ENCODE data around the gene RAB3GAP1.
A peak's percentile ranks its signal among the peaks of the same experiment; 100 is the strongest.

DNA sequence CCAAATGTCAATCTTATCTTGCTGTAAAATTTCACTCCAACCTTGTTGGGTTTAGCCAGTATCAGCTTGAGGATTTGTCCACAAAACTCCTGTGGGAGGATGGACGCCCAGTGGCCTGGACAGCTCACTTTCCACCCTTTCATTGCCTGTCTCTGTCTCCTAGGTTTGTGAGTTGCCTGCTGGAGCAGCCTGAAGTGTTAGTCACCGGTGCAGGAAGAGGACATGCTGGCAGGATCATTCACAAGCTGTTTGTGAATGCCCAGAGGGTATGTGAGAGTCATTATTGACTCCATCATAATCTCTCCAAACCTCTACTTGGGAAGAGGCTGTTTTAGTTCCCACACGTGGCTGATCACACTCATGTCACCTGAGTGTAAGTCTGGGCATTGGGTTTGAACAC, 112.3 kb downstream of the RAB3GAP1 start:
- TF ChIP-seq, protein P1, sequence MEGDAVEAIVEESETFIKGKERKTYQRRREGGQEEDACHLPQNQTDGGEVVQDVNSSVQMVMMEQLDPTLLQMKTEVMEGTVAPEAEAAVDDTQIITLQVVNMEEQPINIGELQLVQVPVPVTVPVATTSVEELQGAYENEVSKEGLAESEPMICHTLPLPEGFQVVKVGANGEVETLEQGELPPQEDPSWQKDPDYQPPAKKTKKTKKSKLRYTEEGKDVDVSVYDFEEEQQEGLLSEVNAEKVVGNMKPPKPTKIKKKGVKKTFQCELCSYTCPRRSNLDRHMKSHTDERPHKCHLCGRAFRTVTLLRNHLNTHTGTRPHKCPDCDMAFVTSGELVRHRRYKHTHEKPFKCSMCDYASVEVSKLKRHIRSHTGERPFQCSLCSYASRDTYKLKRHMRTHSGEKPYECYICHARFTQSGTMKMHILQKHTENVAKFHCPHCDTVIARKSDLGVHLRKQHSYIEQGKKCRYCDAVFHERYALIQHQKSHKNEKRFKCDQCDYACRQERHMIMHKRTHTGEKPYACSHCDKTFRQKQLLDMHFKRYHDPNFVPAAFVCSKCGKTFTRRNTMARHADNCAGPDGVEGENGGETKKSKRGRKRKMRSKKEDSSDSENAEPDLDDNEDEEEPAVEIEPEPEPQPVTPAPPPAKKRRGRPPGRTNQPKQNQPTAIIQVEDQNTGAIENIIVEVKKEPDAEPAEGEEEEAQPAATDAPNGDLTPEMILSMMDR (conservative IDR thresholded peaks at IDR 0.05; ENCODE audit: low read depth, low read length), result no peak
- TF ChIP-seq POLR2A (IDR thresholded peaks at IDR 0.05; ENCODE audit: low read depth, low read length) (no peak), RCOR1 (IDR thresholded peaks at IDR 0.05; ENCODE audit: insufficient replicate concordance, low read length) (no peak), CEBPB (IDR thresholded peaks at IDR 0.05; ENCODE audit: low read depth, low read length) (no peak), SMC3 (IDR thresholded peaks at IDR 0.05; ENCODE audit: low read depth, low read length) (no peak; the same call in 1 of the 2 replicates), MAFK (IDR thresholded peaks at IDR 0.05; ENCODE audit: low read depth, low read length) (no peak), CHD1 (IDR thresholded peaks at IDR 0.05; ENCODE audit: low read depth, low read length) (no peak), RAD21 (IDR thresholded peaks at IDR 0.05; ENCODE audit: low read length) (peak; percentile 25; the same call in 1 of the 2 replicates), BHLHE40 (IDR thresholded peaks at IDR 0.05; ENCODE audit: low read depth, low read length) (peak; percentile 8; the same call in 1 of the 2 replicates), RFX5 (IDR thresholded peaks at IDR 0.05; ENCODE audit: low read depth, low read length) (no peak), MAZ (IDR thresholded peaks at IDR 0.05; ENCODE audit: borderline replicate concordance, low read depth, low read length) (0 out of 2 replicates have a peak, but pooled peaks have one; percentile 14), NFE2L2 (IDR thresholded peaks at IDR 0.05; ENCODE audit: low read depth, low read length) (no peak)
- TF ChIP-seq, protein P2, sequence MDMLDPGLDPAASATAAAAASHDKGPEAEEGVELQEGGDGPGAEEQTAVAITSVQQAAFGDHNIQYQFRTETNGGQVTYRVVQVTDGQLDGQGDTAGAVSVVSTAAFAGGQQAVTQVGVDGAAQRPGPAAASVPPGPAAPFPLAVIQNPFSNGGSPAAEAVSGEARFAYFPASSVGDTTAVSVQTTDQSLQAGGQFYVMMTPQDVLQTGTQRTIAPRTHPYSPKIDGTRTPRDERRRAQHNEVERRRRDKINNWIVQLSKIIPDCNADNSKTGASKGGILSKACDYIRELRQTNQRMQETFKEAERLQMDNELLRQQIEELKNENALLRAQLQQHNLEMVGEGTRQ (IDR thresholded peaks at IDR 0.05; ENCODE audit: low read depth, low read length), result no peak
- TF ChIP-seq, protein P3, sequence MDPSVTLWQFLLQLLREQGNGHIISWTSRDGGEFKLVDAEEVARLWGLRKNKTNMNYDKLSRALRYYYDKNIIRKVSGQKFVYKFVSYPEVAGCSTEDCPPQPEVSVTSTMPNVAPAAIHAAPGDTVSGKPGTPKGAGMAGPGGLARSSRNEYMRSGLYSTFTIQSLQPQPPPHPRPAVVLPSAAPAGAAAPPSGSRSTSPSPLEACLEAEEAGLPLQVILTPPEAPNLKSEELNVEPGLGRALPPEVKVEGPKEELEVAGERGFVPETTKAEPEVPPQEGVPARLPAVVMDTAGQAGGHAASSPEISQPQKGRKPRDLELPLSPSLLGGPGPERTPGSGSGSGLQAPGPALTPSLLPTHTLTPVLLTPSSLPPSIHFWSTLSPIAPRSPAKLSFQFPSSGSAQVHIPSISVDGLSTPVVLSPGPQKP (IDR thresholded peaks at IDR 0.05; ENCODE audit: borderline replicate concordance, low read depth, low read length), result no peak
